Measurements from ENCODE around the gene ENDOG.

GRCh38 chr9:128818099-128818838 is at the start of gene ENDOG:
- TF ChIP-seq, protein P1, sequence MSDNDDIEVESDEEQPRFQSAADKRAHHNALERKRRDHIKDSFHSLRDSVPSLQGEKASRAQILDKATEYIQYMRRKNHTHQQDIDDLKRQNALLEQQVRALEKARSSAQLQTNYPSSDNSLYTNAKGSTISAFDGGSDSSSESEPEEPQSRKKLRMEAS (IDR thresholded peaks at IDR 0.05; ENCODE audit: low read depth, low read length) = no peak
- peak; percentile 87 for TF ChIP-seq CTCF (IDR thresholded peaks at IDR 0.05; ENCODE audit: low read depth, low read length)
